Measurements from ENCODE around the gene ARHGEF26.

Gene ARHGEF26

DNA sequence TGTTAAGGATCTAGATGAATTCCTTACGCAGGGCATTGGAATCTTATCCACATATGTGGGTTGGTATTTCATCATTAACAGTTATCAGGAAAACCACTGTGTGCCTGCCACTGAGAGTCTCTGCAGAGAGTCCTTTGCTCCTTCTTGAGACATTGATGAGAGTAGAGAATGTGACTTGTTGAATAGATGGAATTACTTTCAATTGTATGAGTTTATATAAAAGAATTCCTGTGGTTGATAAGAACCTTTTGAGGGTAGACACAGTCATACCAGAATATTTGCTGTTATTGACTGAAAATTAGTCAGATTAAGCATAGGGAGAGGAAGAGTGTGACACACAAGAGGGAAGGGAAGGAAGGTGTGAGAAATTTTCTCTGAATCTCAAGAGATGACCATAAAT lies 30.8 kb downstream of the ARHGEF26 start:
- DNase-seq (ENCODE audit: low read depth in 2 of 2) = no peak

DNA sequence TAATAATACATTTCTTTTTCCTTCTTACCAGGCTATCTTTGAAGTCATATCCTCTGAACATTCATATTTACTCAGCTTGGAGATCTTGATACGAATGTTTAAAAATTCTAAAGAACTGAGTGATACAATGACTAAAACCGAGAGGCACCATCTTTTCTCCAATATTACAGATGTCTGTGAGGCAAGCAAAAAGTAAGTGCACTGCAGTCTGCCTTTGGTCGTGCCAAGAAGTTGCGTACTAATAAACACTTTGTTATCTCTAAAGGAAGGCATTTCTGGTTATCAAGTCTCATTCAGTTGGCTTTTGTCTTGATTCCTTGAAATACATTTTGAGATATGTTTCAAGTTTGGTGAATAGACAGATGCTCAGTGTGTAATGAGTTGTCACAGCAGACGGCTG lies 31.6 kb downstream of the ARHGEF26 start:
- no peak for DNase-seq (ENCODE audit: low read depth in 2 of 2)

DNA sequence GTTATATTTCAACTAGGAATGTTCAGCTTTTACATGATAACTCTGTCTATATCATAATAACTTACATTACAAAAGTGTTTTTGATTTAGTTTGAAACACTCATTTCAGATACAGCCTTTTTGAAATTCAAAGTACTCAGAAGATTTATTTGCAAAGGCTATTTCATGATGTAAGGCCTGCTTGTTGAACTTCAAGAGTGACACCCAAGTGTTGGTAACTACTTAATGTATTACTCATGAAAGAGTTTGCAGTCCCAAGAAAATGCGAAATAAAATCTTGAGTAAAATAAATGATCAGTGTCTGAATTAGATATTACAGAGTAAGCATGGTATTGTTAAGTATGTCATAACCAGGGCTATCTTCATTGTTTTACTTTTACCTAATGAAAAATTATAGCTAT lies 35.3 kb downstream of the ARHGEF26 start:
- no peak for DNase-seq (ENCODE audit: low read depth in 2 of 2)

DNA sequence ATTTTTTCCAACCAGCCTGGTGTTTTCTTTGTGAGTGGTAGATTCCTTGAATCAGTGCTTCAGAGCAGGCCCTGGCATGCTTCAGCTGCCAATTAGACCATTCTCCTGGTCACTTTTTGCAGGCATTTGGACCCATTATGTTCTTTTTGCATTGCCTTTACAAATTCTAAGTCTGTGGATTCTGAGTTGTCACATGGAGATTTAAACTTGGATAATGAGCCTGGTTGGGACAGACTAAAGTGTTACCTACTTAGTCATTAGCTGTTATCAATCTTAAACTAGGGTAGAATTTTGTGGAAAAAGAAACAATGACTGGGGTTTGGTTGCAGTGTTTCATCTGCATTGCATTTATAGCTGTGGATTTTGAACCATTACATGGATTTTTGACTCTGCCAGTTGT lies 40.6 kb downstream of the ARHGEF26 start:
- DNase-seq (ENCODE audit: low read depth in 2 of 2) = no peak

DNA sequence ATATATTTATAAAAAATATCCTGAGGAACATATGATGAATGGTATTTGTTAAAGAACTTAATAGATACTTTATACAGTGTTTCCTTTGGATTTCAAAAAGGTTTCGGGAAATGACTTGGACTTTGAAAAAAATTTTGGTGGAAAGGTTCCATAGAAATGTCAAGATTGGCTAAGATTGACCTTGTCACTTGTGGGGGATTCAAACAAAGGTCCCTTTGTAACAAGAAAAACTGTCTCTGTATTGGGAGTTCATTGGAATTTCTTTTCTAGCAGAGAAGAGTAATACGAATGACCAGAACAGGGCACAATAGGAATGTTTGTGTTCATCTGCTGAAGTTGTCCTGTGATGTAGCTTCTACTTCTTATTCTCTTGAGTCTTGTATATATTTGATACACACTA lies 43.2 kb downstream of the ARHGEF26 start:
- no peak for DNase-seq (ENCODE audit: low read depth in 2 of 2)

DNA sequence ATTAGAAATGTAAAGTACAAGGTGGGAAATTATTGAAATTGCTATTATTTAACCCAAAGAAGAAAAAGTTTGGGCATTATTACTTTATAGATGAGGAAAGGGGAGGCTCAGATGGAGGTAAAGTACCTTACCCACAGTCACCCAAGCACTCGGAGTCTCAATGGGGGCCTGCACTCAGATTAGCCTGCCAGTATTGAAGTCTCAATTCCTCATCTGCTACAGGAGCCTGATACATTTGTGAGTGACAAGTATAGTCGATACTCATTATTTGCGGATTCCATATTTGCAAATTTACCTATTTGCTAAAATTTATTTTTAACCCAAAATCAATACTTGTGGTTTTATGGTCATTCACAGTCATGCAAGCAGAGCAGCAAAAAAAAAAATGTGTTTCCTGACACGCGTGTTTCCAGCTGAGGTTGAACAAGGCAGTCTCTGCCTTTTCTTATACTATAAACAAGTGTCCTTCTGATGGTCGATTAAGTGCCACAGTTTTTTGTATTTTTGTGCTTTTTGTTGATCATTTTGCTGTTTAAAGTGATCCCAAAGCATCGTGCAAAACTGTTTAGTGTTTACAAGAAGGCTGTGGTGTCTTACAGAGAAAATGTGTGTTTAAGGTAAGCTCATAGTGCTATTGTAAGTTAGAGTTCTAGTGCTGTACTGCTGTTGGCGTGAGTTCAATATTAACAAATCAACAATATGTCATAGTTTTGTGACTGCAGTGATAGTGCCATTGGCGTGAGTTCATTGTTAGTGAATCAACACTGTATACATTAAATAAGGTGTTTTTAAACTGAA lies 48.0 kb downstream of the ARHGEF26 start:
- DNase-seq (ENCODE audit: low read depth in 2 of 2) = no peak

DNA sequence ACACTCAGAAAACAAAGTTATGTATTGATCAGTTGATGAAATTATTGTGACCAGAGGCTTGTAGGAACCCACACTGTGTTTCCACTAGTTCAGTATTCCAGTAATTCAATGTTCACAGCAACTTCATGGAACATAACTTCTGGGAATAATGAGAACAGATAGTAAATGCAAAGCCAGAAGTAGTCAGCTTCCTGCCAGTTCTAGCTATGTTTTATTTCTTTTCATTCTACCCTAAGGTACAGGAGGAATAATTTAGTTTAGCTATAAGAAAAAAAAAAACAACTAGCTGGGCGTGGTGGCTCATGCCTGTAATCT lies 48.6 kb downstream of the ARHGEF26 start:
- DNase-seq (ENCODE audit: low read depth in 2 of 2) = no peak

DNA sequence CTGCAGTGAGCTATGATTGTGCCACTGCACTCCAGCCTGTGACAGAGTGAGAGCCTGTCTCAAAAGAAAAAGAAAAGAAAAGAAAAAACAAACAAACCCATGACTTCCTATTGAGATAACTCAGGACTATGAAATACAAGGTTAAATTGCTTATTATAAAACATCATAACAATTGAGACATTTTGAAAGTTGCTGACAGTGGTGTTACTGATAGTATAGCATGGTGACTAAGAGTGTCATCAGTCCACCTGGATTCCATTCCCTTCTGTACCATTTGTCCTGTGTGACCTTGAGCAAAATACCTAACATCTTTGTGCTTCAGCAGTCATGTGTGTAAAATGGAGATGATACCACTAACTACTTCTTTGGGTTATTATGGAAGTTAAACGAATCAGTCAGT lies 49.1 kb downstream of the ARHGEF26 start:
- DNase-seq (ENCODE audit: low read depth in 2 of 2) = no peak

DNA sequence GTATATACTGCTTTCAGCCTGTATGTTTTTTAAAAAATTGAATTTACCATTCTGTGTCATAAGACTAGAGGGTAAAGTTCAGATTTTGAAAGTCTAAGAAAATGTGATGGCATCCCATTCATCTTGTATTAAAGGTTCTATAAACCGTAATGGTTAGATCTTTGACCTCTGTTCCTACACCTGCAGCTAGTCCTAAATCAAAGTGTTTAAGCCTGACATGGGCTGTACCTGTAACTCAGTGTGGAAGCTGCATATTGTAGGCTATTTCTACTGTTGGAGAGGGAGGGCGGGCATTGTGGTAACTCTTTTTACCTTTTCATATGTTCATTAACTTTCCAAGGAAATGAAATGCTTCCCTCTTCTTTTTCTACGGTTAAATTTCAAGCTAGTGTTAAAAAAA lies 53.9 kb downstream of the ARHGEF26 start:
- DNase-seq (ENCODE audit: low read depth in 2 of 2) = no peak

DNA sequence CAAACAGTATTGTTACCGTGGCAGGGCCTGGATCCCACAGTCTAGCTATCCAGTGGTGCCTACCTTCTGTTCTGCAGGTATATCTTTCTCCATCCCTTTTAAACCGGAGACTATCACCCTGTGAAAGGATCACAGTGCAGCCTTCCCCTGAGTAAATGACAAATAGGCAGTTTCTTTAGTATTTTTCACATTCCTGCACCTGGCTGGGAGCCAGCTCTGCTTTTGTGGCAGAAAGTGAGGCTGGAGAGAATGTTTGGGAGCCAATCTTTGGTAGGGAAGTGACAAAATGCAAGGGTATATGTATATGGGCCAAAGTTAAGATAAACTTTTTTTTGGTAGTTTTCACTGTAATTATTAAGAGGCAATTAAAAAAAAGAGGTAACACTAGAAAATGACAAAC lies 54.8 kb downstream of the ARHGEF26 start:
- no peak for DNase-seq (ENCODE audit: low read depth in 2 of 2)

DNA sequence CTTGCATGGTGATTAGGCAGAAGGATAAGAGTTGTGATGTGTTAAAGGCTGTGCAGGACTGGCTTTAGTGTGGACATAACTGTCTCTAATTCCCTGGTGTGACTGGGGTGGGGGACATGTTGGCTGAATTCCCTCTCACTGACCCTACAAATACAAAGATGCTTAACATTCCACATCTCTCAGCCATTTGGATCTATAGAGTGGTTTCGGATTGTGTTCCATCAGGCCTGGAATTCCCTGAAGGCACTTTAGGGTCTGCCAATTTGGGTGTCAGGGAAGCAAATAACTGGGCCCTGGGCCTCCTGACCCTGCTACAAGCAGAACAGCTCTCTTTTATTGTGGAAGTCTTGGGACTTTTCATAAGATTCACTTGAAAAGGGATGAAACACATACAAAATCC lies 56.2 kb downstream of the ARHGEF26 start:
- DNase-seq (ENCODE audit: low read depth in 2 of 2) = no peak

DNA sequence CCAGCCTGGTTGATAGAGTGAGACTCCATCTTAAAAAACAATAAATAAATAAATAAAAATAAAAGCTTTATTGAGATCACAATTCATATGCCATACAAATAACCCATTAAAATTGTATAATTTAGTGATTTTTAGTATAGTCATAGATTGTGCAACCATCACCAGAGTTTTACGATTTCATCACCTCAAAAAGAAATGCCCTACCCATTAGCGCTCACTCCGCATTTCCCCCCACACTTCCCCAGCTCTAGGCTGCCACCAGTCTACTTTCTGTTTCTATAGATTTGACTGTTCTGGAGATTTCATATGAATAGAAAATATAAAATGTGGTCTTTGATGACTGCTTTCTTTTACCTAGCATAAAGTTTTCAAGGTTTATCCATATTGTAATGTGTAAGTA lies 57.0 kb downstream of the ARHGEF26 start:
- no peak for DNase-seq (ENCODE audit: low read depth in 2 of 2)

DNA sequence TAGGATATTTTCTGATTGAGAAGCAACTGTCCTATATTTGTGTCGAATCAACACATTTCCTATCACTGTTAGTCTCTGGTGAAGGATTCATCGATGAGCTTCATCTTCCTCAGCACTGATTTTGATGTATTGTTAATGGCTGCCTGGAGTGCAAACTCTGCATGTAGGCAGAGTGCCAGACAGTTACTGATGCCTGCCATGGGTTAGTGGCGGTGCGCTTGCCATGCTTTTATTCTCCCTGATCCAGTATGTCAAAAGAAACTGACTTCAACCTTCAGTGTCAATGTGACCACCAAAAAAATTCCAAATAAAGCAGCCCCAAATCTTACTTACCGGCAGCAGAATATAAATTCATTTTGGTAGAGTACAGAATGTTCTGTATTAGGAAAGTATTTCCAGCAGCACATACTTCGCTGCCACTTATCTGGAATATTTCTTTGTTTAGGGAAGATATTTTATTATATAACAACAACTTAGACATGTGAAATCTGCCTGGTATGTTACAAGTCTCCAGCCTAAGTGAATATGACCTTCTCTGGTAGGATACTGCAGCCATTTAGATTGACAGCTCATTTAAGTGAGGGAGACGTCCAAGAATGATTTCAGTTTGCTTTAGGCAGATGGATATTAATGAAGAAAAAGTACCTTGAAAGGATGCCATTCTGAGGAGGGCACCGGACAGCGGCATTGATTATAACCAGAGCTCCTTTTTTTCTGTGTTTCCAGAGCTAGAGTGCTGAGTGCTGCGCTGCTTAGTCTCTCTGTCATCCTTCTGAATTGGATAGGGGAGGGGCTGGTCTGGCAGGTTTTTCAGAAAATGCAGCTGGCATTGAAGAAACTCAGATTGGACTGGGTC lies 59.9 kb downstream of the ARHGEF26 start:
- DNase-seq (ENCODE audit: low read depth in 2 of 2) = no peak

DNA sequence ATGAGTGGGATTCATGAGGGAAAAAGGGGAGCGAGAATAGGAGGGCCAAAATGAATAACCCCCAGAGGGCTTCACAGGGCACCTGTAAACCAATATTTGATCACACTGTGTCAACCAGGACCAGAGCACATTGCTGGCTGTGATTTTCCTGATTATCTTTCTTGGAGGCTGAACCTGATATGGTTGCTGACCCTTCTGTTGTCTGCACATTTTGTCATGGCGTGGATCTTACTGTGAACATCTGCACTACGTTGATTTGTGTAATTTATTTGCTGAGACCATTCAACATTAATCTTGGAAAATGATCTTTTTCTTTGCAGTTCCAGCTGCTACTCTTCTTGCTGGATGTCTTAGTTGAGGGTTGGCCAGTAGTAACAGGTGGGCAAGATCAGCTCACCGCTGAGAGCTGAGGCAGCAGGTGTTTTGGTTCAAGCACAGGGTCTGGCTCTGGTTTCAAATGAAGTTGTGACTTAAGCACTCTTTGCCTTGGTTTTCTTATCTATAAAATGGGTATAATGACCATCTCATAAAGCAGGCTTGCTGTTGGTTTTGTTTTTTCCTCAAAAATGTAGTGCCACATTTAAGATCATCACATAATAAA lies 61.2 kb downstream of the ARHGEF26 start:
- DNase-seq (ENCODE audit: low read depth in 2 of 2) = no peak

DNA sequence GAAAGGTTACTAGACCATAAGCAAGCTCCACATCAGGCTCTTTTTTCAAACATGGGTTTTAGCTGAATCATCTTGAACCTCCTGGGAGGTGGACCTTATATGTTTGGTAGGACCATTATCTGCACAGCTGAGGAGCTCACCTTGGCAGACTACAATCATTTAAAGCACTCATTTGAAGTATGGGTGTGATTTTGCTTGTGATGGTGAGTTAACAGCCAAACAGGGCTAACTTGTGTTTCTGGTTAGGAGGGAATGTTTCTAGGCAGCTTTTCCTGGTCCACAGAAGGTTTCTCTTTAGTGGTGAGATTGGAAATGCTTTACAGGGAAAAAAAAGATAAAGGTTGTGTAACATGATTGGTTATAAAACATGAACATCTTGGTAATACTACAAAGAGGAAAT lies 61.8 kb downstream of the ARHGEF26 start:
- no peak for DNase-seq (ENCODE audit: low read depth in 2 of 2)

DNA sequence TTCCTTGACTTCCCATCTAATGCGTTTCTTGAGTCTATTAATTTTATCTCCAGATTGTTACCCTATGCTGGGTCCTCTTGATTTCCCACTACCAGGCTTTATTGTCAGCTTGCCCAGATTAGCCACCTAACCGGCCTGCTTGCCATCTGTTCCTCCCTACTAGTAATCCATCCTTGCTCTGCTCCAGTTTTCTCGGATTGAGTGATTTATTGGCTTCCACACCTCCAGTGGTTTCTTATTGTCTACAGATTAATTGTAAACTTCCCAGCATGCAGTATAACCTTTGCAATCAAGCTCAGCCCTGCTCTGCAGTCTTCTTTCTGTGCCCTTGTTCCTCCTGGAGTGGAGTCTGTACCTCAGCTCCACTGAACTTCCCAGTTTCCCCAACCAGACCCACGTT lies 63.4 kb downstream of the ARHGEF26 start:
- no peak for DNase-seq (ENCODE audit: low read depth in 2 of 2)

DNA sequence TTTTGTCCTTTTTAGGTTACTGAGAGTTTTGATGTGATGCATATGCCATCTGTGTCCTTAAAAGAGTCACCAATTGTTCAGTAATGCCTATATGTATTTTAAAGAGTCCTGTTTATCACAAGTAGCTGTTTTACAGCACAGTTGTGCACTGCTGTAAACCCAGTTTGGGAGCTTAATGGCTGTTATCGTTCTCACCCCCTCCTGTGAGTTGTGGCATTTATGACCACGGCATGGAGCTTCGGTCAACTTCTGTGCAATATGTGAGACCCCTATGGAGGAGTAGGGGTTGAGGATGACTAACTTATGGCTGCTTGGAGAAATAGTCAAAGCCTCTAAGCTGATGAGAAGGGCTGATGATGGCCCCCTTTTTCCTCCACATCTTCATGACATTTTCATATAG lies 67.2 kb downstream of the ARHGEF26 start:
- no peak for DNase-seq (ENCODE audit: low read depth in 2 of 2)

DNA sequence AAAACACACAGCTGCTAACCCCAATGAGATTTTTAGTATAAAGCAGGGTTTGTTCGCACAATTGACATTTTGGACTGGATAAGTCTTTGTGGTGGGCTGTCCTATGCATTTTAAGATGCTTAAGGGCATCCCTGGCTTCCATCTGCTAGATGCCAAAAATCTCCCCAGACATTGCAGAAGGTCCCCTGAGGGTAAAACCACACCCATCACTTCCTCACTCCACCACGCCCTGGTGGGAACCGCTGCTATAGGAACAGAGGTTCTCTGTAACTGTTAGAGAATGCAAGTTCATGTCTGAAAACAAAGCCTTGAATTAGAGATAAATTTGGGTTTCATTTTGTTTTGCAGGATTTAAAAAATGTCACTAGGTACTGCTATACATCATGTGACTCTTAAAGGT lies 67.7 kb downstream of the ARHGEF26 start:
- DNase-seq (ENCODE audit: low read depth in 2 of 2) = no peak

DNA sequence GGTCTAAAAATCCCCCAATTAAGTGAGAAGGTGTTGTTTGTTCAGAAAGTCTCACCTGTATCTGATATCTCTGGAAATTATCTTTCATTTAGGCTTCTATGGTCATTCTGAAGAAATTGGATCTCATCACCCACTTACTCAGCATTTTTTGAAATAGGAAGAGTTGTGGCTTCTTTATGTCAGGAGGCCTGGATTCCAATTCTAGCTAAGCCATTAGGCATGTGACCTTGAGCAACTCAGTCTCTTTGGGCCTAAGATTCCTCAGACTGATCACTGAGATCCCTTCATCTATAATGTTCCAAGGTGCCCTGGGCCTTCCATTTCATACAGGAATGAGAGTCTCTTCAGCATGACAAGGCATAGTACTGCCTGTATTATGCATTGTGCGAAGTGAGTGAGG lies 70.3 kb downstream of the ARHGEF26 start:
- DNase-seq (ENCODE audit: low read depth in 2 of 2) = no peak

DNA sequence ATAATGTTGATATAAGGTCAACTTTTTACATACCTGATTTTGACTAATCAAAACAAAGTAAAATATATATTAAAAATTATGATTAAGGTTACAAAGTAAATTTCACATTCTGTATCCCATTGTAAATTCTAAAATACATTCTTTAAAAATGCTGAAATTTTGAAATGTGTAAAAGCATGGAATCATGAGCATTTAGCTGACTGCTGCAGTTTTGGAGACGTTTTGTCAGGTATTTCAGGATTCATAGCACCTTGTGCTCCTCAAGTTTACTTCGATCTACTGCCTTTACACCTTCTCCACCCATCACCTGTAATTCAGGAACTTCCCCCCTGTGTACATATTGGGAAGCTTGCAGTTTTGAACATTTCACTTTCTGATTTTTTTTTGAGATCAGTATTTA lies 71.0 kb downstream of the ARHGEF26 start:
- no peak for DNase-seq (ENCODE audit: low read depth in 2 of 2)

DNA sequence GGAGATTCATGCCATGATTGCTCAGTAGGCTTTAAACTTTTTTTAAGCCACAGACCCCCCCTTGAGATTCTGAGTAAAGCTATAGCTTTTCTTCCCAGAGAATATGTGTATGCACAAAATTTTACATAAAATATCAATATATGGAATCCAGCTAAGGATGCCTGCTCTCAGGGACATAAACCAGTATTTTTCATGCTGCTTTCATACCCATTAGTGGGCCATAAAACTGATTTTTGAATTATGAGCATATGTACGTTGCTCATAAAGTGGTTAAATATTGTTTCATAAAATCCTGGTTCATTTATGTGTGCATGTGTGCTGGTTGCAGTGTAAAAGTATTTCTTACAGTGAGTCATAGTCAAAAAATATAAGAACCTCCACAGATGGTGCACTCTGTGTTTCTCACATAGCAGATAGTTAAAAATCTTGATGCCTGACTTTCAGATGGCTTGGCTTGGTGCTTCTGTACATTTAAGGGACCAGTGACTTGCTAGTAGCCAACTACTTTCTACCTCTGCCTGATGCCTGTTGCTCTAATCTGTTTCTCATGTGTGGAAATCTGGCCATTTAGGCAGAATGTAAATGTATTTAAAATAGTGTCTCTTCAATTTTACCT lies 71.9 kb downstream of the ARHGEF26 start:
- DNase-seq (ENCODE audit: low read depth in 2 of 2) = no peak

DNA sequence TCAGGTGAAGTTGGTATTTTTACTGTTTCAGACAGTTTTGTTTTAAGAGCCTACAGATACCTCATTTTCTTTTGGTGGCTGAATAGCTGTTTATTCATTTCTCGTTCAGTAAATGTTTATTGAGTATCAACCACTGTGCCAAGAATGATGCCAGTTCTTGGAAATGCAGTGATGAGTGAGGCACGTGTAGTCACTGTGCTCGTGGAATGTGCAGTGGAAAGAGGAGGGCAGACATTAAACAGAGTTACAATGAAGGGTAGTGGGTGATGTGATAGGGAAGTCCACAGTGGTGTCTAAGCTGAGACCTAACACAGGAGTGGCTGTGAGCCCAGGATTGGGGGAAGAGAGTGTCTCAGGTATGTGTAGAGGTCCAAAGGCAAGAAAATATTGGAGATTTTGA lies 73.7 kb downstream of the ARHGEF26 start:
- DNase-seq (ENCODE audit: low read depth in 2 of 2) = no peak
